Measurements from ENCODE around the gene DOCK9.

DNA sequence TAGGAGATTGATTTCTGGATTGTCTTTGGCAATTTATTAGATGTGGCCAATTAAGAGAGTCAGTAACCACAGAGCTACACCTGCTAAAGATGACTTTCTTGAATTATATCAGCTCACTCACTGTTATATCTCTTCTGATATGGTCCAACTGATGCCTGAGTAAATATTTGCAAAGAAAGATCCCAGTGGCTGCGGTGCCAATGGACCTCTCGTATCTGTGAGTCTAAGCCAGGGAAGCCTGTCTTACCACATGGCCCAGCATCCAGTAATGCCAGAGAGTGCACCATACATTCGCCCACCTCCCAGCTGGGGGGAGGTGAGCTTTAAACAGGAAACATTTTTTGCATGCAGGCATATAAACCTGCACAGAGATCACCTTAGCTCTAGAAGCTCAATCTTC, 142.7 kb downstream of the DOCK9 start:
- TF ChIP-seq RFX1 (IDR thresholded peaks at IDR 0.05) (no peak), STAT6 (CRISPR knock-in tag; IDR thresholded peaks at IDR 0.05) (no peak), KDM5B (IDR thresholded peaks at IDR 0.05; ENCODE audit: insufficient replicate concordance, low read depth, low read length) (no peak), RBM39 (optimal IDR thresholded peaks at IDR 0.05; ENCODE audit: low read depth, low read length) (no peak), PCBP2 (IDR thresholded peaks at IDR 0.05; ENCODE audit: low read depth, low read length, poor library complexity, severe bottlenecking) (no peak), HNRNPL (IDR thresholded peaks at IDR 0.05; ENCODE audit: low read depth, low read length) (no peak)
- TF ChIP-seq, protein P1, sequence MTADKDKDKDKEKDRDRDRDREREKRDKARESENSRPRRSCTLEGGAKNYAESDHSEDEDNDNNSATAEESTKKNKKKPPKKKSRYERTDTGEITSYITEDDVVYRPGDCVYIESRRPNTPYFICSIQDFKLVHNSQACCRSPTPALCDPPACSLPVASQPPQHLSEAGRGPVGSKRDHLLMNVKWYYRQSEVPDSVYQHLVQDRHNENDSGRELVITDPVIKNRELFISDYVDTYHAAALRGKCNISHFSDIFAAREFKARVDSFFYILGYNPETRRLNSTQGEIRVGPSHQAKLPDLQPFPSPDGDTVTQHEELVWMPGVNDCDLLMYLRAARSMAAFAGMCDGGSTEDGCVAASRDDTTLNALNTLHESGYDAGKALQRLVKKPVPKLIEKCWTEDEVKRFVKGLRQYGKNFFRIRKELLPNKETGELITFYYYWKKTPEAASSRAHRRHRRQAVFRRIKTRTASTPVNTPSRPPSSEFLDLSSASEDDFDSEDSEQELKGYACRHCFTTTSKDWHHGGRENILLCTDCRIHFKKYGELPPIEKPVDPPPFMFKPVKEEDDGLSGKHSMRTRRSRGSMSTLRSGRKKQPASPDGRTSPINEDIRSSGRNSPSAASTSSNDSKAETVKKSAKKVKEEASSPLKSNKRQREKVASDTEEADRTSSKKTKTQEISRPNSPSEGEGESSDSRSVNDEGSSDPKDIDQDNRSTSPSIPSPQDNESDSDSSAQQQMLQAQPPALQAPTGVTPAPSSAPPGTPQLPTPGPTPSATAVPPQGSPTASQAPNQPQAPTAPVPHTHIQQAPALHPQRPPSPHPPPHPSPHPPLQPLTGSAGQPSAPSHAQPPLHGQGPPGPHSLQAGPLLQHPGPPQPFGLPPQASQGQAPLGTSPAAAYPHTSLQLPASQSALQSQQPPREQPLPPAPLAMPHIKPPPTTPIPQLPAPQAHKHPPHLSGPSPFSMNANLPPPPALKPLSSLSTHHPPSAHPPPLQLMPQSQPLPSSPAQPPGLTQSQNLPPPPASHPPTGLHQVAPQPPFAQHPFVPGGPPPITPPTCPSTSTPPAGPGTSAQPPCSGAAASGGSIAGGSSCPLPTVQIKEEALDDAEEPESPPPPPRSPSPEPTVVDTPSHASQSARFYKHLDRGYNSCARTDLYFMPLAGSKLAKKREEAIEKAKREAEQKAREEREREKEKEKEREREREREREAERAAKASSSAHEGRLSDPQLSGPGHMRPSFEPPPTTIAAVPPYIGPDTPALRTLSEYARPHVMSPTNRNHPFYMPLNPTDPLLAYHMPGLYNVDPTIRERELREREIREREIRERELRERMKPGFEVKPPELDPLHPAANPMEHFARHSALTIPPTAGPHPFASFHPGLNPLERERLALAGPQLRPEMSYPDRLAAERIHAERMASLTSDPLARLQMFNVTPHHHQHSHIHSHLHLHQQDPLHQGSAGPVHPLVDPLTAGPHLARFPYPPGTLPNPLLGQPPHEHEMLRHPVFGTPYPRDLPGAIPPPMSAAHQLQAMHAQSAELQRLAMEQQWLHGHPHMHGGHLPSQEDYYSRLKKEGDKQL (CRISPR knock-in tag; IDR thresholded peaks at IDR 0.05; ENCODE audit: borderline replicate concordance) = no peak
- TF ChIP-seq, protein P2, sequence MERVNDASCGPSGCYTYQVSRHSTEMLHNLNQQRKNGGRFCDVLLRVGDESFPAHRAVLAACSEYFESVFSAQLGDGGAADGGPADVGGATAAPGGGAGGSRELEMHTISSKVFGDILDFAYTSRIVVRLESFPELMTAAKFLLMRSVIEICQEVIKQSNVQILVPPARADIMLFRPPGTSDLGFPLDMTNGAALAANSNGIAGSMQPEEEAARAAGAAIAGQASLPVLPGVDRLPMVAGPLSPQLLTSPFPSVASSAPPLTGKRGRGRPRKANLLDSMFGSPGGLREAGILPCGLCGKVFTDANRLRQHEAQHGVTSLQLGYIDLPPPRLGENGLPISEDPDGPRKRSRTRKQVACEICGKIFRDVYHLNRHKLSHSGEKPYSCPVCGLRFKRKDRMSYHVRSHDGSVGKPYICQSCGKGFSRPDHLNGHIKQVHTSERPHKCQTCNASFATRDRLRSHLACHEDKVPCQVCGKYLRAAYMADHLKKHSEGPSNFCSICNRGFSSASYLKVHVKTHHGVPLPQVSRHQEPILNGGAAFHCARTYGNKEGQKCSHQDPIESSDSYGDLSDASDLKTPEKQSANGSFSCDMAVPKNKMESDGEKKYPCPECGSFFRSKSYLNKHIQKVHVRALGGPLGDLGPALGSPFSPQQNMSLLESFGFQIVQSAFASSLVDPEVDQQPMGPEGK (CRISPR knock-in tag; IDR thresholded peaks at IDR 0.05; ENCODE audit: borderline replicate concordance) = no peak

Data from K562 (cell line).